Measurements from ENCODE around the gene EMX1. TPM values are rescaled to one million over a fixed set of nuclear protein-coding genes. Genes with fewer than 3 reads are reported as not detected.

The EMX1 gene
- polyA plus RNA-seq, 1 donor, result 0.08 TPM

DNA sequence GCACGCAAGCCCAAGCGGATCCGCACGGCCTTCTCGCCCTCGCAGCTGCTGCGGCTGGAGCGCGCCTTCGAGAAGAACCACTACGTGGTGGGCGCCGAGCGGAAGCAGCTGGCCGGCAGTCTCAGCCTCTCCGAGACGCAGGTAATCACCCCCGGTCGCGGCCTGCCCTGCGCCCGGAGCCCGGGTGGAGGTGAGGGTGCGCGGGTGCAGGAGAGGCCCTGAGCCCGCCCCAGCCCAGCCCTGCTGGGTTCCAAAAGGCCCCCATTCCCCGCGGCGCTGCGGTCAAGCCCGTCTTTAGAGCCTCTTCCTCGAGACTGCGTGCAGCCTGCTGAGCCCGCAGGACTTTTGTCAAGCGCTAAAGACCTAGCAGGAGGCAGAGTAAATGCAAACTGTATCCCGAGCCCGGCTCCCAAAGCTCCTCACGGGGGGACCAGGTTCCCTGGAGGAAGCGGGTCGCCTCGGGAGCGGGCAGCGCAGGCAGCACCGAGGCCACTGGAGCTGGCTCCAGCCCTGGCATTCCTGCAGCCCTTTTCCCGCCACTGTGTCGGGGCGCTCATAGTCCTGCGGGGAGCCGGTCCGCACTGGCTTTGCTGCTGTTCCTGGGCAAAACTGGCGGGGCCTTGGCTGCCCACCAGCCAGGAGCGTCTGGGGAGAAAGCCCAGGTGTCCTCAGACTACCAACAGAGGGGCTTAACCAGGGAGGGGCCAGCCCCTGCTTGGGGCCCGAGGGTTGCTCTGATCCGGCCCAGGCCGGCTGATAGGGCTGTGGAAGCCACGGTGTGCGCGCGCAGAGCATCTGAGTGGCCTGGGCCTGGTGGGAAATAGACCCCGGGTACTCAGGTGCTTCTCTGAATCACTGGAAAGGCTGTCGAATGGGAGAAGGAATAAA, 7.3 kb downstream of the EMX1 start:
- no peak for DNase-seq (ENCODE audit: low read depth)

DNA sequence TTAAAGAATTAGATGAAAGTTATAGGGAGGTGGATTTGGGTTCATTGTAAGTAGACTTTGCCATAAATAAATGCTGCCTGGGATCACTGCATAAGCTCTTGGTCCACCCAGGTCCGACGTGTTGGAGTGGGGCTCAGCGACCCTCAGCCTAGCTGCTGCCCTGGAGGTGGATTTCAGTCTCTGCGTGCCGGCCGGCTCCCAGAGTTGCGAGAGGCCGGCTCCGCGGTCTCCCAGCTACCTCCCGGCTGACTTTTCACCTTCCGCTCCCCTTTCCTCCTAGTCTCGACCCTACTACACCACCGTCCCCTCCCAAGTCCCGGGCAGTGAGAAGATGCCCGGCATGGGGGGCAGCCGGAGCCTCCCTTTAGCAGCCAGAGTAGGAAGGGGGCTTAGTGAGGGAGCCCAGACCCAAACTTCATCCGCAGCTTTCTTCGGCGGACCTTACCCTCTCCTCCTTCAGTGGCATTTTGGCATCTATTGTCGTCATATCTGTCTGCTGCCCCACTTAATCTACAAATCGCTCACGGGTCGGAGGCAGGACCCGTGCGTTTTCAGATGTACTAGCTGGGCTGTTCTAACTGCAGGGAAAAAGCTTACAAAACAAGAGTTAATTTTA, 8.1 kb downstream of the EMX1 start:
- DNase-seq (ENCODE audit: low read depth), result no peak

DNA sequence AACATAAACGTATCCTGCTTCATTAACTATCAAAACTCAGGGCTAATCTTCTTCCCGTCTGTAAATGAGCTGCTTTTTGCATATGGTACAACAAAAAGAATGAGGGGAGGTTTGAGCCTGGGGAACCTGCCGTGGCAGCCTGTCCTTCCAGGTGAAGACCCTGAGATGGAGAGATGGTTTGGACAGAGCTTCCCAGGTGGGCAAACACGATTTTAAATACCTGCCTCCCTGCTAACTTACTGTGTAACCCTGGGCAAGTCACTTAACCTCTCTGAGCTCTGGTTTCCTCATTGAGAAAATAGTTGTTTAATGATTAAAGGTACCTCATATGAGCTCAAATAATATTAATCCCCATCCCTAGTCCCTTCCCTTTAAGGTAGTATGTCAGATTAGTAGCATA, 9.0 kb downstream of the EMX1 start:
- DNase-seq (ENCODE audit: low read depth), result no peak

DNA sequence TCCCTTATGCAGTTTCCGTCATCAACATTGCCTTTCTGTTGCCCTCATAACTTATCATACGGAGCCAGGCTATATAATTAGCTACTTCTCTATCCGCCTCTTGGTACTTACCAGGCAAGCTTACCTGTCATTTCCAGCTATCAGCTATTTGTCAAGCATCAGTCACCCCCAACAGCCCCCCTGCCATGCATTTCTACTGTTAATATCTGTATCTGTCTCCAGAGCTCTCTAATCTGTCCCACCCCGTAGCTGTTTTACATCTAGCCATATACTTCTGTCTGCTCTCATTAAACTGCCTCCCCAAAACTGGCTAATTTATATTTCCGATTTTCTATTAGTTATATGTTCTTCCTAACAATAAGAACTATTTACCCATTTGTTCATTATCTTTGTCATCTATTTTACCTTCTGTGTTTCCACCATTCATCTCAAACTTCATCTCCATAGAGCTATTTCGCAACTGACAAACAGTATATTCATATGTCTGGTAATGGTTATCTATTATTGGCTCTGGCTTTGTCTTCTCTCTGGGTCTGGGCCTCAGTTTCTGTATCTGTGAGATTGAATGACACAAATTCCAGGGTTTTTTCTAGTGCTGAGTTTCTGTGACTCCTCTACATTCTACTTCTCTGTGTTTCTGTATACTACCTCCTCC, 9.6 kb downstream of the EMX1 start:
- DNase-seq (ENCODE audit: low read depth), result no peak

DNA sequence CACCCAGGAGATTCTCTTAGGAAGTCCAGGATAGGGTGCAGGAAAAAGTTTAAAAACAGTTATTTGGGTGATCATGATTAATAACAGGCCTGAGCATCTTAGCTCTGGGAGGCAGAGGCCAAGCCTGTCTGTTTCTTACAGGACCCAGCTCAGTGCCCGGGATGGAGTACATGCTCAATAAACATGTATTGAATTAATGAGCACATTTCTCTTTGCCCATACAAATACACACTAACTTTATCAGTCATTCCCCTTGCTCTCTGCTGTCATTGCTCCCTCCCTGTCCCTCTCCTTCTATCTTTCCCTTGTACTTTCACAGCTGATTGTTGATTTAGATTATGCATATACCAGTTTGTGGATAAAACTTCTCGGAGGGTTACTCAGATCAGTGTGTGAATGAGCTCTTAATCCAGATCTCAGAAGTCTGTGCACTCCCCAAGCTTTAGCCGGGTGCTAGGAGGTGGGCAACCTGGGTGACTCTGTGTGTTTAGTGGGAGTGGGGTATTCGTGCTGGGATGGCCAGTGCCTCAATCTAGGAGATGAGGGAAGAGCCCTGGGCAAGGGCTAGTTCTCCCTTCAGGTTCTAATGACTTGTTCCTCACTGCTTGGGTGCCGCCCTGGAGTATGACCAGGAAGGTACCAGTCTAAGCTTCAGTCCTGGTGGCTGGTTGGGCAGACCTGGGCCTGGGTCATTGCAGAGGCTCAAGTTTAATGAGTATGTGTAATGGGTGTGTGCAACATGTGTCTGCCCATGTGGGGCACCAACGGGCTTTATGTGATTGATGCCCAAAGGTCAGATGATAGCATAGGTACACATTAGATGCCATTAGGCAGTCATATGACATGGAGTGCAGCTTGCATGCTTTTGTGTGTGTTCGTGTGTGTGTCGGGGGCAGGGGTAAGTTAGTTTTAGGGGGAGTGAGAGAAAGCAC, 10.6 kb downstream of the EMX1 start:
- DNase-seq (ENCODE audit: low read depth), result no peak

DNA sequence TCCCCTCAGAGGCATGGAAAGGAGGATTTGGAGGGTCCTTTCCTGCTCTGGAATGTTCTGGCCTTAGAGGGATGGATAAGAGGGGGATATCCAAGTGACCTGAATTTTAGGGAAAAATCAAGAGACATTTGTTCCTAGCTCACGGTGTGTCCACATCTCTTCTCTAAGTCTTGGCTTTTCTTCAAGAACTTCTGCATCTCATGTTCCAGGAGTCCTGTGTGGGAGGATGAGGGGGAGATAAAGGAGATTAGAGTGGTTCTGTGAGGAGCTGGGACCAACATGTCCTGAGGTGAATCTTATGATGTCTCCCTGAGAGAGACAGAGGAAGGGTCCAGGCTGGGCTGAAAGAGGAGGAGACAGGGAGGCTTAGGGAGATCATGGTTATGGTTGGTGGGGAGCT, 11.7 kb downstream of the EMX1 start:
- no peak for DNase-seq (ENCODE audit: low read depth)

DNA sequence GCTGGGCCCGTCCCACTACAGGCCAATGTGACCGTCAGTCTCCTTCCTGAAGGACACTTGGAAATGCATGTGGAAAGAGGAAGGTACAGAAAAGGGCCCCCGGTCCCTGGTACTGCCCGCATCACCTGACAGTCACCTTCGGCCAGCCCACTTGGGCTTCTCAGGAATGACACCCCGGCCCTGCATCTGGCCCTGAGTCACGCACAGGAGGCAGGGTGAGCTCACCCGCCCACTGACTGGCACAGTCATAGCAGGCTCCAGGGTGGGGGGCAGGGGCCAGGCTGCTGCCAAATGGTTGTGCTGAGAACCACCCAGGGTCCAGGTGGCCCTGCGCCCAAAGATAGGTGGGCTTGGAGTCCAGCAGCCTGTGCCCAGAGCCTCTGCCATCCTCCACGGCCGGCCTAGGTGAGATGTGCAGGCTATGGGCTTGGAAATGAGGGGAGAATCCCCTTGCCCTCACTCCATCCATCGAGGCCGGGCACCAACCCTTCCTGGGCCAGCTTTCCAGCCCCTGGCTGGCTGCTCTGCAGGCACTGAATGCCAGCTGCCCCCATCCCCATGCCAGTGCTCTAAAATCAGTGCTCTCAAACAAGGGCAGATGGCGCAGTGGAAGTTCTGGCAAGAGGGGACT, 14.1 kb downstream of the EMX1 start:
- DNase-seq (ENCODE audit: low read depth), result no peak

DNA sequence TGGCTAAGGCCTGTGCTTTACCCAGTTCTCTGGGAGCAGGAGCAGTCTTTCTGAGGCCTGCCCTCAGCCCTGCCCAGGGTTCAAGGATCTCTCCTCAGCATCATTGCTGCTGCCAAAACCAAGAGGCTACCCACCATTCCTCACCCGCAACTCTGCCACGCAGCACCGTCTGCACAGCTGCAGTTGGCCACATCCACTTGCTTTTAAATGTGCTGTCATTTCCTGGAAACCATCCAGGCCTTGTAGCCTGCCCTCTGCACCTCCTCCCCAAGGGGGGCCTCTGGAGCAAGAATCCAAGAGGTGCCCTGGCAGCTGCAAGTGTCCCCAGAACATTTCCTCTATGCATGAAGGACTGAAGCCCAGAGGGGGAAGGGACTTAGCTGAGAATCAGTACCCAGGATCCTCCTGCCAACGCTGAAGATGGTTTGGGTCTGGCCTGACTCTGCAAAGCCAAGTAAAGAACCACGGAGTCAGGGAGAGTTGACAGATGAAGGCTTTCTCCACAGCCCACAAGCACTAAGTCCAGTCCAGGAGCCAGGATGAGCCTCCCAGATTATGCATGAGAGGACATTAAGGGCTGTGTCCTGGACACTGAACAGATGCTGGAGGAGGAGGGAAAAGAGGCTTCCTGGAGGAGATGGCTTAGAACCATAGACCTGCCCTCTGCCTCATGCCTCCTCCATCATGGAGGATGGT, 14.9 kb downstream of the EMX1 start:
- DNase-seq (ENCODE audit: low read depth), result no peak

DNA sequence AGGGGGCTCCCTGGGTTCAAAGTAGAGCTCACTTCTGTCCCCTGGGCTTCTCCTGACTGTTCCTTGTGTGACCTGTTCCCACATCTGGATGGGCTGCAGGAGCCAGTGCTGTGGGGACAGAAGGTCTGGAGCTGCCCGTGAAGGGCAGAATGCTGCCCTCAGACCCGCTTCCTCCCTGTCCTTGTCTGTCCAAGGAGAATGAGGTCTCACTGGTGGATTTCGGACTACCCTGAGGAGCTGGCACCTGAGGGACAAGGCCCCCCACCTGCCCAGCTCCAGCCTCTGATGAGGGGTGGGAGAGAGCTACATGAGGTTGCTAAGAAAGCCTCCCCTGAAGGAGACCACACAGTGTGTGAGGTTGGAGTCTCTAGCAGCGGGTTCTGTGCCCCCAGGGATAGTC, 15.5 kb downstream of the EMX1 start:
- DNase-seq (ENCODE audit: low read depth), result no peak

DNA sequence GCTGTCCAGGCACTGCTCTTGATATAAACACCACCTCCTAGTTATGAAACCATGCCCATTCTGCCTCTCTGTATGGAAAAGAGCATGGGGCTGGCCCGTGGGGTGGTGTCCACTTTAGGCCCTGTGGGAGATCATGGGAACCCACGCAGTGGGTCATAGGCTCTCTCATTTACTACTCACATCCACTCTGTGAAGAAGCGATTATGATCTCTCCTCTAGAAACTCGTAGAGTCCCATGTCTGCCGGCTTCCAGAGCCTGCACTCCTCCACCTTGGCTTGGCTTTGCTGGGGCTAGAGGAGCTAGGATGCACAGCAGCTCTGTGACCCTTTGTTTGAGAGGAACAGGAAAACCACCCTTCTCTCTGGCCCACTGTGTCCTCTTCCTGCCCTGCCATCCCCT, 15.9 kb downstream of the EMX1 start:
- no peak for DNase-seq (ENCODE audit: low read depth)

DNA sequence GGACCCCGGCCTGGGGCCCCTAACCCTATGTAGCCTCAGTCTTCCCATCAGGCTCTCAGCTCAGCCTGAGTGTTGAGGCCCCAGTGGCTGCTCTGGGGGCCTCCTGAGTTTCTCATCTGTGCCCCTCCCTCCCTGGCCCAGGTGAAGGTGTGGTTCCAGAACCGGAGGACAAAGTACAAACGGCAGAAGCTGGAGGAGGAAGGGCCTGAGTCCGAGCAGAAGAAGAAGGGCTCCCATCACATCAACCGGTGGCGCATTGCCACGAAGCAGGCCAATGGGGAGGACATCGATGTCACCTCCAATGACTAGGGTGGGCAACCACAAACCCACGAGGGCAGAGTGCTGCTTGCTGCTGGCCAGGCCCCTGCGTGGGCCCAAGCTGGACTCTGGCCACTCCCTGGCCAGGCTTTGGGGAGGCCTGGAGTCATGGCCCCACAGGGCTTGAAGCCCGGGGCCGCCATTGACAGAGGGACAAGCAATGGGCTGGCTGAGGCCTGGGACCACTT, 16.4 kb downstream of the EMX1 start:
- DNase-seq (ENCODE audit: low read depth), result no peak

DNA sequence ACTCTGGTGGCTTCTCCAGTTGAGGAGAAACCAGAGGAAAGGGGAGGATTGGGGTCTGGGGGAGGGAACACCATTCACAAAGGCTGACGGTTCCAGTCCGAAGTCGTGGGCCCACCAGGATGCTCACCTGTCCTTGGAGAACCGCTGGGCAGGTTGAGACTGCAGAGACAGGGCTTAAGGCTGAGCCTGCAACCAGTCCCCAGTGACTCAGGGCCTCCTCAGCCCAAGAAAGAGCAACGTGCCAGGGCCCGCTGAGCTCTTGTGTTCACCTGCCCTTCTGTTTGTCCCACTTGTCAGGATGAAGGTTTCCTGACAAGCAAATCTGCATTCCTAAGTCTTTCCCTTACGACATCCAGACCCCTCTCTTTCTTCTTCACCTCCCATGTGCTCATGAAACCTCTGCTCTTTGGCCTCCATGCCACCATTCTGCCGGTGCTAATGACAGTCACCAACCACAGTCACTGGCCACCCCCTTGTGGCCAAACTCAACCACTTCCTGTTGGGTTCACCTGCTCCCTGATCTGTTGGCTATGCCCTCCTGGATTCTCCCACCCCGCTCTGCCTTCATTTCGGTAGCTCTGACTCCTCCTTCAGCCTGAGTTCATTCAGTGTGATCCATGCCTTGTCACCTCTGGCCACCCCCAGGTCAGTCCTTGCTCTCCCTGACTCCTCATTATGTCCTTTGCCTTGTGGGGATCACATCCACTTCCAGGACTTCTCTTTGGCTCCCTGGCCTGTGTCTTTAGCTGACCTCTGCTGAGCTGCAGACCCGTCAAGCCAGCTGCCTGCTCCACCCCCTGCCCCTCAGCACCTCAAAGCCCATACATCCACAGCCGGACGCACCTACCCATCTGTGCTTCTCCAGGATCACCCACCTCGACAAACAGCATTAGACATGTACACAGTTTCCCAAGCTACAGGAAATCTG, 17.6 kb downstream of the EMX1 start:
- DNase-seq (ENCODE audit: low read depth), result no peak

DNA sequence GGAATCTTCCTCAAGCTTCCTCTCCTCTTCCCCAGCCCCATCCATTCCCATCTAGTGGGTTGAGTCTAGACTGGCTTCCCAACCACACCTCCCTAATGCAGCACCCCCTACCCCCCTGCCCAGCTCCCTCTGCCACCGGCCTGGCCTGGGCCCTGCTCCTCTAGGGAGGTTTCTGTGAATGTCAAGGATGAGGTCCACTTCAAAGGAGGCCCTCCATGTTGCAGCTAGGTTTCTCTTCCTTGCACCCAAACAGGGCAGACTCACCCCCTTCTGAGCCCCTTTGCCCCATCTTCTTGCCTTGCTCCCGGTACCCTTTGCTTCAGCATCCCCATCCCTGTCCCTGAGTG, 18.3 kb downstream of the EMX1 start:
- DNase-seq (ENCODE audit: low read depth), result no peak

DNA sequence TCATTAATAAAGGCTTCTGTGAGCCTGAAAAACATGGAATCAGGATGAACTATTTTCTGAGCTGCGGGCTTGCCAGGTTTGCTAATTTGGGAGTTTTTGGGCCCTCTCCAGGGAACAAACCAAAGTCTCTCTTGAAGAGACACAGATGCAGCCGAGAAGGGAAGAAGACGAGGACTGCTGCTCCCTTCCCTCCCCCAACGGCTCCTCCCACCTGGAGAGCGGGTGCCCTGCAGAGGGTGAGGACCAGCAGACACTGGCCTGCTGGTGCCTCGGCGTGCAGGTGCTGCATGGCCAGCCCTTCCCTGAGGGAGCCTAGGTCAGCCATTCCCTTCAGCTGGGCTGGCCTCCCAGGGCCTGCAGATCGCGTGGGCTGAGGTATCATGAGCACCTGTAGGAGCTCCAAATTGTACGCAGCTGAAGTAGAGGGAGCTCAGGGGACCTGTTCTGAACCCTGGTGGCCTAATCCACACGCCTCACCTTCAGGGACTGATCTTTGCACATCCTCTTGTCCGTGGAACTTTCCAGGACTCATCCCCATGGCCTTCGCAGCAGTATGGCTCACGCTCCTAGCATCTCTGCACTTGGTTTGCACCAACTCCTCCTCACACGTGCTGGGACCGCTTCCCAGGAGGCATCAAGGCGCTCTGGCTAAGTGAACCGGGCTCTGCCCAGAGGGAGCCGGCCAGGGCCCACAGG, 19.5 kb downstream of the EMX1 start:
- no peak for DNase-seq (ENCODE audit: low read depth)

DNA sequence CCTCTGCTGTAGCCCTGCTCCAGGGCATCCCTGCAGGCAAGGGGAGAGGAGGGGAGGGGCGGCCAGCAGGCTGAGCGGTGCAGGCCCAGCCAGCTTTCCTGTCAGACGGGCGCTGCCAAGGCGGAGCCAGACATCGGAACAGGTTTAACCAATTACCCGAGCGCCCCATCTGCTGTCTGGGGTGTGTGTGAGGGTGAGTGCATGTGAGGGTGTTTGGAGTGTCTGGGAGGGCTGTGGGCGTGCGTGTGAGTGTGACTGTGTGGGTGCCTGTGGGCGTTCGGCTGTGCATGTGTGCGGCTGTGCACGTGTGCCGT, 20.0 kb downstream of the EMX1 start:
- DNase-seq (ENCODE audit: low read depth), result no peak

DNA sequence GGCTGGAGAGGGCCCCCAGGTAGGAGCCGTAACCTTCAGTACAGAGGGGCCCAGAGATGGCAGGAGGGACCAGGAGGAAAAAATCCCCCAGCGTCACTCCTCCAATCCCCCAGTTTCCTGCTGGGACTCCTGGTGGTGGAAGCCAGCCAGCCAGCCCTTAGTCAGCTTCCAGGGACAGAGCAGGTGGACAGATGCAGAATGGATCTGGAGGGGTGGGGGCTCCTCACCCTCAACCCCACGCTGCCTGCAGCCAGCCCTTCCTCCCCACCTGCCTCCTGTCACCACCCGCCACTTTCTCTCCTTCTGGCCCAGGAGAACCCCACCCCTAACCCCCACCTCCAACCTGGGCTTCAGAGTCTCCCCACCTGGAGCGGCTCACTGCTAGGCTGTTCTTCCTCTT, 21.1 kb downstream of the EMX1 start:
- DNase-seq (ENCODE audit: low read depth), result no peak

DNA sequence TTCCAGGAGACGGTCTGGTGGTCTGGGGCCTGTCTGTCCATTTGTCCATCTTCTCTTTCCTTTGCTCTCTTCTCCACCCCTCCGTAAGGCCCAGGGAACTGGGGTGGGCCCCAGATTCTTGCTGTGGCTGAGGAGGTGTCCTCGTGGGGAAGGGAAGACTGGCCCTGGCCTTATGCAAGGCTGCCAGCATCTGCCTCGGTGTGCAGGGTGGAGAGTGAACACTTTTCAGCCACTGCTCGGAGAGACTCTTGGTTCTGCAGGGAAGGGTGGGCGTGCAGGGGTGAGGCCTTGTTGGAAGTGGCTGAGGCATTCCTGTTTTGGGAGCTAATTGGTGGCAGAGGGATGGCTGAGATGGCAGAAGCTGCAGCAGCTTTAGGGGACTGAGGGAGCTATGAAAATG, 23.0 kb downstream of the EMX1 start:
- DNase-seq (ENCODE audit: low read depth), result no peak

DNA sequence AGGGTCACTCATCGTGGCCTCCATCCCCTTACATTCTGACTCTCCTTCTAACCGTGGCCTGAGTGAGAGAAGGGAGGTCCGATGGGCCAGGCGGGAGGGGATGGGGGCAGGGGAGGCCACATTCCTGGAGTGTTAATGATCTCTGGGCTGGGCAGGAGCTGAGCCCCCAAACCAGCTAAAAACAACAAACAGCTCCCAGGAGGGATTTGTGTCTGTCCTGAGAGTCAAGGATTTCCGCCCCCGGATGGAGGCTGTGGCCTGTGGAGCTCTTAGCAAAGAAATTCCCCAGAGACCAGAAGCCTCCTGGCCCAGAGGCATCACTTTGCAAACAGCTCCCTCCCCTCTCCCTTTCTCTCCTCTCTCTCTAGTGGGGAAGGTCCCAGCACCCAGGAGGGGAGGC, 23.5 kb downstream of the EMX1 start:
- DNase-seq (ENCODE audit: low read depth), result no peak

DNA sequence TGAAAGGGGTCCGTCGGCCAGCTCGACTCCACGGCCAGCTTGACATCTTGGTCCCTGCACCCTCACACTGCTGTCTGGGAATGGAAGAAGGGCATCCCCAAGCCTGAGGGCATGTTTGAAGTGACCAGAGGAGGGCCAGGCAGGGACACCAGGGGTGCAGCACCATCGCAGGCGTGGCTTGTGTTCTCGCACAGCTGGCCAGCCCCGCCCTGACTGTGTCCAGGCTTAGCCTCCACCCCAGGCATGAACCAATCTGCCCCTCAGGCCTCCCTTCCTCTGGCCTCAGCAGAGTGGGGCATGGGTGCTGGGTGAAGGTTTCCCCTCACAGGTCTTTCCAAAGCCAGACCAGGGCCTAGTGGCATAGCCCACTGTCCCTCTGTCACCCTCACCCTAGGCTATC, 25.0 kb downstream of the EMX1 start:
- no peak for DNase-seq (ENCODE audit: low read depth)

Data from forelimb muscle (tissue), 1 donor.